ENCODE measurements around the gene MICALL1.
"Not testable (repeated sequence)": the region's sequence is repeated elsewhere in the genome, so short reads cannot be mapped to it uniquely, and the experiment has no call there.

- TF ChIP-seq CTCF, POLR2A, EP300 (IDR thresholded peaks at IDR 0.05): not testable (repeated sequence)
These were observed 49.8 kb downstream of the MICALL1 start for GRCh38 chr22:37955825-37956397.
